SK-N-SH (cell line): Measurements from ENCODE around the gene FAM222A.

Source experiments
- EP300 ChIP-seq, 2 experiments: IDR thresholded peaks; 2 replicates each; pipeline versions ENCODE4 v1.4.0 to v1.6.1; 2012; ENCODE audit warnings: borderline replicate concordance in 1 of 2, low read depth in 1 of 2, low read length in 1 of 2
- TF ChIP-seq, protein P1 (sequence below): IDR thresholded peaks from 2 replicates; pipeline ENCODE4 v1.6.1; 2012; ENCODE audit warnings: mild to moderate bottlenecking, low read depth, low read length, moderate library complexity
- TF ChIP-seq, protein P2 (sequence below): fragments of 200-600 bp; sonication (generic); IDR thresholded peaks from 2 replicates; pipeline ENCODE4 v1.6.1; 2017; ENCODE audit warnings: antibody characterized with exemption, mild to moderate bottlenecking, moderate library complexity

- TF ChIP-seq EP300 (IDR thresholded peaks at IDR 0.05; ENCODE audit: borderline replicate concordance in 1 of 2, low read depth in 1 of 2, low read length in 1 of 2), result no peak
- TF ChIP-seq, protein P1, sequence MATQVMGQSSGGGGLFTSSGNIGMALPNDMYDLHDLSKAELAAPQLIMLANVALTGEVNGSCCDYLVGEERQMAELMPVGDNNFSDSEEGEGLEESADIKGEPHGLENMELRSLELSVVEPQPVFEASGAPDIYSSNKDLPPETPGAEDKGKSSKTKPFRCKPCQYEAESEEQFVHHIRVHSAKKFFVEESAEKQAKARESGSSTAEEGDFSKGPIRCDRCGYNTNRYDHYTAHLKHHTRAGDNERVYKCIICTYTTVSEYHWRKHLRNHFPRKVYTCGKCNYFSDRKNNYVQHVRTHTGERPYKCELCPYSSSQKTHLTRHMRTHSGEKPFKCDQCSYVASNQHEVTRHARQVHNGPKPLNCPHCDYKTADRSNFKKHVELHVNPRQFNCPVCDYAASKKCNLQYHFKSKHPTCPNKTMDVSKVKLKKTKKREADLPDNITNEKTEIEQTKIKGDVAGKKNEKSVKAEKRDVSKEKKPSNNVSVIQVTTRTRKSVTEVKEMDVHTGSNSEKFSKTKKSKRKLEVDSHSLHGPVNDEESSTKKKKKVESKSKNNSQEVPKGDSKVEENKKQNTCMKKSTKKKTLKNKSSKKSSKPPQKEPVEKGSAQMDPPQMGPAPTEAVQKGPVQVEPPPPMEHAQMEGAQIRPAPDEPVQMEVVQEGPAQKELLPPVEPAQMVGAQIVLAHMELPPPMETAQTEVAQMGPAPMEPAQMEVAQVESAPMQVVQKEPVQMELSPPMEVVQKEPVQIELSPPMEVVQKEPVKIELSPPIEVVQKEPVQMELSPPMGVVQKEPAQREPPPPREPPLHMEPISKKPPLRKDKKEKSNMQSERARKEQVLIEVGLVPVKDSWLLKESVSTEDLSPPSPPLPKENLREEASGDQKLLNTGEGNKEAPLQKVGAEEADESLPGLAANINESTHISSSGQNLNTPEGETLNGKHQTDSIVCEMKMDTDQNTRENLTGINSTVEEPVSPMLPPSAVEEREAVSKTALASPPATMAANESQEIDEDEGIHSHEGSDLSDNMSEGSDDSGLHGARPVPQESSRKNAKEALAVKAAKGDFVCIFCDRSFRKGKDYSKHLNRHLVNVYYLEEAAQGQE, result no peak
- TF ChIP-seq, protein P2, sequence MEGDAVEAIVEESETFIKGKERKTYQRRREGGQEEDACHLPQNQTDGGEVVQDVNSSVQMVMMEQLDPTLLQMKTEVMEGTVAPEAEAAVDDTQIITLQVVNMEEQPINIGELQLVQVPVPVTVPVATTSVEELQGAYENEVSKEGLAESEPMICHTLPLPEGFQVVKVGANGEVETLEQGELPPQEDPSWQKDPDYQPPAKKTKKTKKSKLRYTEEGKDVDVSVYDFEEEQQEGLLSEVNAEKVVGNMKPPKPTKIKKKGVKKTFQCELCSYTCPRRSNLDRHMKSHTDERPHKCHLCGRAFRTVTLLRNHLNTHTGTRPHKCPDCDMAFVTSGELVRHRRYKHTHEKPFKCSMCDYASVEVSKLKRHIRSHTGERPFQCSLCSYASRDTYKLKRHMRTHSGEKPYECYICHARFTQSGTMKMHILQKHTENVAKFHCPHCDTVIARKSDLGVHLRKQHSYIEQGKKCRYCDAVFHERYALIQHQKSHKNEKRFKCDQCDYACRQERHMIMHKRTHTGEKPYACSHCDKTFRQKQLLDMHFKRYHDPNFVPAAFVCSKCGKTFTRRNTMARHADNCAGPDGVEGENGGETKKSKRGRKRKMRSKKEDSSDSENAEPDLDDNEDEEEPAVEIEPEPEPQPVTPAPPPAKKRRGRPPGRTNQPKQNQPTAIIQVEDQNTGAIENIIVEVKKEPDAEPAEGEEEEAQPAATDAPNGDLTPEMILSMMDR, result no peak
These were observed 101.0 kb downstream of the FAM222A start for GRCh38 chr12:109814600-109815150.
